Stomach (tissue), 4 donors: ENCODE results near the gene RNF128.

Experiments
- CTCF ChIP-seq, 7 experiments: fragments of 450-650 bp in 4 of 7; fragments of 200-600 bp in 3 of 7; sonication (generic) in 3 of 7; IDR thresholded peaks; one replicate each; pipeline ENCODE4 v1.5.1; 2016 to 2019; ENCODE audit warnings: antibody characterized with exemption in 7 of 7, control low read depth in 2 of 7, mild to moderate bottlenecking in 1 of 7
- POLR2A ChIP-seq, 4 donors: fragments of 450-650 bp; IDR thresholded peaks; one replicate each; pipeline ENCODE4 v1.6.1; 2016; ENCODE audit warnings: antibody characterized with exemption in 4 of 4, control low read depth in 2 of 4, mild to moderate bottlenecking in 1 of 4, moderate library complexity in 1 of 4
- POLR2AphosphoS5 ChIP-seq, 3 donors: sonication (generic); formaldehyde crosslinking; IDR thresholded peaks; one replicate each; pipeline ENCODE4 v1.6.1; 2016; ENCODE audit warnings: antibody characterized with exemption in 3 of 3

GRCh38 chrX:106752101-106752678 lies 25.7 kb downstream of the RNF128 start:
- no peak for TF ChIP-seq CTCF (IDR thresholded peaks at IDR 0.05)
- TF ChIP-seq POLR2A (IDR thresholded peaks at IDR 0.05) = no peak
- TF ChIP-seq POLR2AphosphoS5 (IDR thresholded peaks at IDR 0.05) = no peak
